Activated CD8-positive, alpha-beta T cell treated with anti-CD3 and anti-CD28 coated beads for 36 hours (primary cell): ENCODE data around the gene AUTS2. TPM values are rescaled to one million over a fixed set of nuclear protein-coding genes. Genes with fewer than 3 reads are reported as not detected.

Experiments
- ATAC-seq: fragments of 200-7000 bp; cut with Tn5 transposase; one replicate; pipeline ENCODE4 v1.10.0; 2021; ENCODE audit warnings: mild to moderate bottlenecking, moderate library complexity
- CTCF ChIA-PET: fragments of 350-600 bp; sonication (Branson Sonifier 250); formaldehyde crosslinking; loops from one replicate; lab custom pipeline; 2021; ENCODE audit warnings: antibody characterized with exemption; lab: Charles Lee
- POLR2A ChIA-PET: fragments of 350-600 bp; sonication (Branson Sonifier 250); formaldehyde crosslinking; loops from one replicate; lab custom pipeline; 2021; ENCODE audit warnings: antibody characterized with exemption; lab: Charles Lee
- DNase-seq: peaks from one replicate; pipeline ENCODE4 v3.0.0-alpha.2; 2020
- H3K27ac Mint-ChIP-seq: one replicate; pipeline ENCODE4 v1.8.0; 2021; ENCODE audit warnings: mild to moderate bottlenecking, mixed read lengths
- H3K27me3 Mint-ChIP-seq: one replicate; pipeline ENCODE4 v1.8.0; 2021; ENCODE audit warnings: mixed read lengths
- H3K36me3 Mint-ChIP-seq: one replicate; pipeline ENCODE4 v1.8.0; 2021; ENCODE audit warnings: low read depth, mixed read lengths
- H3K4me1 Mint-ChIP-seq: one replicate; pipeline ENCODE4 v1.8.0; 2021; ENCODE audit warnings: low read depth, mixed read lengths
- H3K4me3 Mint-ChIP-seq: one replicate; pipeline ENCODE4 v1.8.0; 2021; ENCODE audit warnings: mild to moderate bottlenecking, moderate library complexity, mixed read lengths
- H3K9me3 Mint-ChIP-seq: one replicate; pipeline ENCODE4 v1.8.0; 2021; ENCODE audit warnings: mixed read lengths
- CTCF ChIP-seq: fragments of 200-600 bp; IDR thresholded peaks from one replicate; pipeline ENCODE4 v1.8.0; 2022; ENCODE audit warnings: antibody characterized with exemption, mild to moderate bottlenecking
- intact Hi-C: fragments of 100-400 bp; cut with micrococcal nuclease; formaldehyde crosslinking; loops from one replicate; pipeline ENCODE4 v1.10.0; 2022
- total RNA-seq, 2 experiments: library from RNA; stranded (reverse); gene quantifications; one replicate each; pipeline ENCODE4 v1.2.3, GENCODE V29; 2021

The AUTS2 gene
- total RNA-seq, 2 experiments from 2014 or later = 3.1 to 3.3 TPM

GRCh38 chr7:70761711-70762328 lies 1163.5 kb downstream of the AUTS2 start:
- H3K9me3 Mint-ChIP-seq = no peaks in the 10 kb centered on the region
- H3K27me3 Mint-ChIP-seq = no peaks in the 10 kb centered on the region
- intact Hi-C loops = no loop called here
- ChIA-PET POLR2A (no interaction called here), CTCF (no interaction called here)
- no peaks in the 10 kb centered on the region for H3K36me3 Mint-ChIP-seq
- no peak overlapping the region for H3K4me3 Mint-ChIP-seq
- H3K27ac Mint-ChIP-seq = no peak overlapping the region
- DNase-seq (no peak), ATAC-seq (no peak)
- no peak for TF ChIP-seq CTCF
- peaks cover 5% of the 10 kb centered on the region for H3K4me1 Mint-ChIP-seq

- no peak for ATAC-seq
- ChIA-PET POLR2A (no interaction called here), CTCF (no interaction called here)
- Mint-ChIP-seq H3K27ac (no peak overlapping the region), H3K4me3 (no peak overlapping the region), H3K9me3 (no peaks in the 10 kb centered on the region), H3K4me1 (peaks cover 5% of the 10 kb centered on the region), H3K36me3 (no peaks in the 10 kb centered on the region), H3K27me3 (no peaks in the 10 kb centered on the region)
- no peak for TF ChIP-seq CTCF
- intact Hi-C loops = no loop called here
- DNase-seq = no peak
These were observed 1164.4 kb downstream of the AUTS2 start for GRCh38 chr7:70762696-70763095.

GRCh38 chr7:70763961-70764691 lies 1165.9 kb downstream of the AUTS2 start:
- DNase-seq = peak; percentile 16
- CTCF ChIA-PET = no interaction called here

GRCh38 chr7:70764701-70765208 lies 1166.5 kb downstream of the AUTS2 start:
- ChIA-PET CTCF (no interaction called here), POLR2A (no interaction called here)
- Mint-ChIP-seq H3K27ac (no peak overlapping the region), H3K9me3 (no peaks in the 10 kb centered on the region), H3K36me3 (no peaks in the 10 kb centered on the region), H3K4me3 (no peak overlapping the region), H3K27me3 (no peaks in the 10 kb centered on the region), H3K4me1 (peaks cover 5% of the 10 kb centered on the region)
- no peak for ATAC-seq
- no peak for TF ChIP-seq CTCF
- DNase-seq = no peak
- intact Hi-C loops = no loop called here

More at GRCh38 chr7:70763961-70764691, 1165.9 kb downstream of the AUTS2 start:
- Mint-ChIP-seq H3K4me1 (peaks cover 5% of the 10 kb centered on the region), H3K36me3 (no peaks in the 10 kb centered on the region), H3K4me3 (peak overlapping the region; percentile 0), H3K27me3 (no peaks in the 10 kb centered on the region), H3K27ac (no peak overlapping the region), H3K9me3 (no peaks in the 10 kb centered on the region)
- ATAC-seq = peak; percentile 77
- POLR2A ChIA-PET = no interaction called here
- TF ChIP-seq CTCF = no peak
- intact Hi-C loops = no loop called here

GRCh38 chr7:70765651-70766050 lies 1167.4 kb downstream of the AUTS2 start:
- peaks cover 5% of the 10 kb centered on the region for H3K4me1 Mint-ChIP-seq
- H3K27me3 Mint-ChIP-seq = no peaks in the 10 kb centered on the region
- H3K9me3 Mint-ChIP-seq = no peaks in the 10 kb centered on the region
- H3K4me3 Mint-ChIP-seq = no peak overlapping the region
- no peak overlapping the region for H3K27ac Mint-ChIP-seq
- H3K36me3 Mint-ChIP-seq = no peaks in the 10 kb centered on the region
- ChIA-PET CTCF (no interaction called here), POLR2A (no interaction called here)
- ATAC-seq (no peak), DNase-seq (no peak)
- intact Hi-C loops = no loop called here
- TF ChIP-seq CTCF = no peak
